Measurements from ENCODE around the gene POLR2C.
"Not testable (repeated sequence)": the region's sequence is repeated elsewhere in the genome, so short reads cannot be mapped to it uniquely, and the experiment has no call there.

POLR2C gene

DNA sequence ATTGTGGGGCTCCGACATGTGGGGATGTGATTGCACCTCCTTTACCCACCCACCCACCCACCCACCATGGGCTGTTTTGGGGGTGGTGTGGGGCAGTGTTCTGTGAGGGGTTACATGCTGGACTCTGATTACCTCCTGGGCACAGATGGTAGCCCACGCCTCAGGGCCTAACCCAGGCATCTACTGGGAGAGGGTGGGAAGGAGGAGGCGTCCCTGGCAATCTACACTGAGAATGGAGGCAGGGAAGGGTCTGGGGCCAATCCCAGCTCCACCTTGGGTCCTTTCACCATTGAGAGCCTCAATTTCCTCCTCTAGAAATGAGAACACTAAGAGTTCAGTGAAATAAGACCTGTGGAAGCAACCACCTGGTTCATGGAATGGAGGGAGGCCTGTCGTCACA is 35.6 kb downstream of the POLR2C start:
- DNase-seq (ENCODE audit: insufficient read length) (no peak), FAIRE-seq (no peak)
- TF ChIP-seq POLR2A (IDR thresholded peaks at IDR 0.05; ENCODE audit: low read depth, low read length) (no peak), TAF1 (IDR thresholded peaks at IDR 0.05; ENCODE audit: borderline replicate concordance, low read depth, low read length) (no peak), POLR2AphosphoS5 (IDR thresholded peaks at IDR 0.05; ENCODE audit: low read depth, low read length) (no peak)

- not testable (repeated sequence) for FAIRE-seq; DNase-seq (ENCODE audit: insufficient read length)
These were observed 37.5 kb downstream of the POLR2C start for GRCh38 chr16:57499941-57500340.

GRCh38 chr16:57500578-57501111 is 38.2 kb downstream of the POLR2C start:
- FAIRE-seq (no peak), DNase-seq (ENCODE audit: insufficient read length) (no peak)
- no peak for TF ChIP-seq POLR2AphosphoS5 (IDR thresholded peaks at IDR 0.05; ENCODE audit: low read depth, low read length)

DNA sequence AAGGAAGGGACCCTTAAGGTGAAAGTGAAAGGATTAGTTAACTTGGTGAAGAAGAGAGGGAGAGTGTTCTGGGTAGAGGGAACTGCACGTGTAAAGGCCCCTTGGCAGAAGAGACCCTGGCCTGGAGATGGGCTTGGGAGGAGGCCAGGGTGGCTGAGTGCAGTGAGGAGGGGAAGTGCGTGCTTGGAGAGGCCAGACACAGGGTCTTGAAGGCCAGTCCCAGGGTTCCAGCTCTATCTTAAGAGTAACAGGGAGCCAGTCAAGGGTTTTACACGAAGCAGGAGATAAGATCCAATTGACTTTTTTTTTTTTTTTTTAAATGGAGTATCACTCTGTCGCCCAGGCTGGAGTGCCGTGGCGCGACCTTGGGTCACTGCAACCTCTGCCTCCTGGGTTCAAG is 39.0 kb downstream of the POLR2C start:
- DNase-seq (ENCODE audit: insufficient read length) (no peak), FAIRE-seq (no peak)
- no peak for TF ChIP-seq POLR2A (IDR thresholded peaks at IDR 0.05; ENCODE audit: low read depth, low read length)
- TF ChIP-seq POLR2AphosphoS5 (IDR thresholded peaks at IDR 0.05; ENCODE audit: low read depth, low read length), result no peak
- no peak for TF ChIP-seq TAF1 (IDR thresholded peaks at IDR 0.05; ENCODE audit: borderline replicate concordance, low read depth, low read length)

DNA sequence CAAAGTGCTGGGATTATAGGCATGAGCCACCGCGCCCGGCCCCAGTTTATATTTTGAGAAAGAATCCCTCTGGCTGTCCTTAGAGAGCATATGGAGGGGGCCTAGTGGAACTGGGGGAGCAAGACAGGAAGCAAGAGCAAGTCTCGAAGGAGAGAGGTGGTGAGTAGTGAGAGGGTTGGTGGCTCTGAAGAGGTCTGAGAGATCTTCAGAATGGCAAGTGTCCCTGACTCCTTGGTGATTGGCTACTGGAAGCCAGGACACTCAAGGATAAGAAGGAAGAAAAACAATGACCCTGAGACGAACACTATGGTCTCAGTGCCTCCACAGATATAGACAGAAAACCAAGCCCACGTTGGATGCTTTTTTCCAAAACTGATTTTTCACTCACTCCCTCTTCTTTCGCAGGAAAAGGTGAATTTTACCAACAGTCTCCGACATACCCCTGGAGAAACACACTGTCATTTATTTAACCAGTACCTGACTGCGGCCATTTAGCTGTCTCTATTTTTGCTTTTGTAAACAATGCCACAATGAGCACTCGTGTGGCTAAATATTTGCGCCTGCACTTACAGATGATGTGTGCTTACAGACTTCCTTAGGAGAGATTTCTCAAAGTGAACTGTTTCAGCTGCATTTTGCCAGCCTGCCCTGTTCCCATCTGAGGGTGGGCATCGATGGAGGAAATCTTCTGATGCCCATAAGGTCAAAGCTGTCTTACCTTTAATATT is 39.7 kb downstream of the POLR2C start:
- FAIRE-seq (no peak), DNase-seq (ENCODE audit: insufficient read length) (no peak)
- no peak for TF ChIP-seq POLR2AphosphoS5 (IDR thresholded peaks at IDR 0.05; ENCODE audit: low read depth, low read length)
- no peak for TF ChIP-seq TAF1 (IDR thresholded peaks at IDR 0.05; ENCODE audit: borderline replicate concordance, low read depth, low read length)
- no peak for TF ChIP-seq POLR2A (IDR thresholded peaks at IDR 0.05; ENCODE audit: low read depth, low read length)

DNA sequence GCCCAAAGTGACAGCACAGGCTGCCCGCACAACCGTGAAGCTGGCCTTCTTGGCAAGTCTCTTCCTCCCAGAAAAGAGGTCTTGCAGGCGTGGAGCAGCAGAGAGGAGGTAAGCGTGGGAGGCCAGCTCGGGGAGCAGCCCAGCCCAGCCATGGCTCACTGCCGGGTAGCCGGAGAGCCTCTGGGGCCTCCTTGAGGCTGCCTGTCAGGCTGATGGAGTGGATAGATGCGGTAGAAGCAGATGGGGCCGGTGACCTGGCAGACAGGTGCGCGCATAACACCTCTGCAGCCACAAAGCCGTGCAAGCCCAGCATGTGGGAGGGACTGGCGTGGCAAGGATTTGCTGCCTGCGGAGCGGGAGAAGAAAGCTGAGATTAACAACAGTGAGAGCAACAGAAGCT is 40.9 kb downstream of the POLR2C start:
- TF ChIP-seq POLR2A (IDR thresholded peaks at IDR 0.05; ENCODE audit: low read depth, low read length) (no peak), TAF1 (IDR thresholded peaks at IDR 0.05; ENCODE audit: borderline replicate concordance, low read depth, low read length) (no peak)
- no peak for DNase-seq (ENCODE audit: insufficient read length)
- no peak for FAIRE-seq

- FAIRE-seq, result no peak
- TF ChIP-seq POLR2A (IDR thresholded peaks at IDR 0.05; ENCODE audit: low read depth, low read length) (no peak), POLR2AphosphoS5 (IDR thresholded peaks at IDR 0.05; ENCODE audit: low read depth, low read length) (no peak), TAF1 (IDR thresholded peaks at IDR 0.05; ENCODE audit: borderline replicate concordance, low read depth, low read length) (no peak)
- no peak for DNase-seq (ENCODE audit: insufficient read length)
These were observed 41.5 kb downstream of the POLR2C start for GRCh38 chr16:57504001-57504400.

DNA sequence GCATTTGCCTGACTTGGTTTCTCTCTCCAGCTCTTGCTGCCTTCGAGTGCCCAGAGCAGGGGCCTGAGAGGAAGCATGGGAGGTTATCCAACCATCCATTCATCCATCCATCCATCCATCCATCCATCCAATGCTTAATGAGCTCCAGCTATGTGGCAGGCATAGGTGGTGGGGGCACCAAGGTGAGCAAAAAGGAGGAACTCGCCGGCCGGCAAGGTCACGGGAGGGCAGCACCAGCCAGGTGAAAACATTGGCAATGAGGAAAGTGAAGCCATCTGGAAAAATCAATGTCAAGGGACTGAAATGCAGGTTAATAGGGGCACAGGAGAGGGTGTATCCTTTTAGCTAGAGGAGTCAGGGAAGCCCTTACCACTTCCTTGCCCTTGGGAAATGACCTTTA is 42.0 kb downstream of the POLR2C start:
- TF ChIP-seq TAF1 (IDR thresholded peaks at IDR 0.05; ENCODE audit: borderline replicate concordance, low read depth, low read length), result no peak
- DNase-seq (ENCODE audit: insufficient read length) (no peak), FAIRE-seq (no peak)

- TF ChIP-seq POLR2A (IDR thresholded peaks at IDR 0.05; ENCODE audit: low read depth, low read length), result no peak
- no peak for TF ChIP-seq POLR2AphosphoS5 (IDR thresholded peaks at IDR 0.05; ENCODE audit: low read depth, low read length)
- no peak for TF ChIP-seq TAF1 (IDR thresholded peaks at IDR 0.05; ENCODE audit: borderline replicate concordance, low read depth, low read length)
- FAIRE-seq, result no peak
- no peak for DNase-seq (ENCODE audit: insufficient read length)
These were observed 42.7 kb downstream of the POLR2C start for GRCh38 chr16:57505169-57505568.

DNA sequence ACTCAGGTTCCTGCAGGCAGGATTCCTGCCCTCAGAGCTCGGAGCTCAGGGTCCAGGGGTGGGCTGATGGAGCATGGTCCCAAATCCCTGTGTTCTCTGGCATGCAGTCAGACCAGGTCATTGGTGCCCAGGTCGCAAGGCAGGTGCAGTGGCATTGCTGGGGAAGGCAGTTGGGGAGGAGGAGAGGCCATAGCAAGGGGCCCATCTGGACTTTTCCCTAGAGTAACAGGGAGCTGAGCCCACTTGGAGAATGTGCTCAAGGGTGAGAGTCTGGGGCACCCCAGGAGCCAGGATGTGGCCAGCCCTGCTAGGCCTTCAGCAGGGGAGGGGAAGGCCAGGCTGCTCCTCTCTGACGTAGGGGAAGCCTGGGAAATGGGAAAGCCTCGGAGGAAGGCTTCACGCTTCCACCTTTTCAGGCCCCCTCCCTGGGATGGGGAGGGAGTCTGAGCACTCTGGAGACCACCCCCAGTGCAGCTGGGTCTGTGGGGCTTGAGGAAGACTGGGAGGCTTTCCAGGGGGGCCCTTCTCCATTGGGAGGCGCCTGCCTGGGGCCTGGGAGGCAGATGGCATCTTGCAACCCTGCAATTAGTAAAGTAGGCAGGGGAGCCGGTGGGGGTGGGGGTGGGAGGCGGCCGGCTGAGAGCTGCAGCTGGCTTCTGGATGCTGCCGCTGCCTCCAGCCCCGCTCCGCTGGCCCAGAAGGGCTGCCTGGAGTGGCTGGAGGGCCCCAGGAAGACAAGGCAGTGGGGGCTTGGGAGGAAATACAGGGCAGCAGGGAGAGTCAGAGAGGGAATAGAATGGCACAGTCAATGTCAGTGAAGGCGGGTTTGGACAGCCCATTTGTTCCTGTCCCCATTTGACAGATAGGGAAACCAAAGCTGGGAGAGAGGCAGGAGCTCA is 44.9 kb downstream of the POLR2C start:
- FAIRE-seq, result no peak
- DNase-seq (ENCODE audit: insufficient read length), result no peak
- TF ChIP-seq POLR2AphosphoS5 (IDR thresholded peaks at IDR 0.05; ENCODE audit: low read depth, low read length) (no peak), POLR2A (IDR thresholded peaks at IDR 0.05; ENCODE audit: low read depth, low read length) (no peak), TAF1 (IDR thresholded peaks at IDR 0.05; ENCODE audit: borderline replicate concordance, low read depth, low read length) (no peak)

- FAIRE-seq, result no peak
These were observed 45.6 kb downstream of the POLR2C start for GRCh38 chr16:57508035-57508425.

DNA sequence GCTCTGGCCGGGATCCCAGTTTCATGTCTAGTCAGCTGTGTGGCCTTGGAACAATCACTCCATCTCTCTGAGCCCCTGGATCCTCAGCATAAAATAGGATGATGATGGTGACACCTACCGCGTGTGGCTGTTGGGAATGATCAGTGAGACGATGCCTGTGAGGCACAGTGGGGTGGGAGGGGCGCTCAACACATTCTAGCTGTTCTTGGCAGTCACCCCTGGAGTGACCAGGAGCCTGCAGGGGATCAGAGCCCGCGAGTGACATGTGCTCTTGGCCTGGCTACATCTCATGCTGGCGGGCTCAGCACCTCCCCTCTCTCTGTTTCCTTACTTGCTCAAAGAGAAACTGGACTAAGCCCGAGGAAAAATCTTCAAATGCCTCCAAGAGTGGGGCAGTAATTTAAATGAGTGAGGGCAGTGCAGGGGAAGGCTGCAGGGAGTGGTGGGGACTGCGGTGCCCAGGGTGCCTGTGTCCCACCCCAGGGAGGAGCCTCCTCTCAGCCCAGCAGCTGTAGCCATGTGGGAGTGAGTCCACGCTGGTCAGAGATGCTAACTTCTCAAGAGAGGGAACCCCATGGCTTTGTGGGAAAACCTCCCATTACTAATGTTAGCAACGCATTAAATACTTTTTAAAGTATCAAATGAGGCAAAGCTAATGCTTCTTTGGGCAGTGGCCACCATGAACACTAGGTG is 46.9 kb downstream of the POLR2C start:
- TF ChIP-seq POLR2A (IDR thresholded peaks at IDR 0.05; ENCODE audit: low read depth, low read length) (no peak), POLR2AphosphoS5 (IDR thresholded peaks at IDR 0.05; ENCODE audit: low read depth, low read length) (no peak), TAF1 (IDR thresholded peaks at IDR 0.05; ENCODE audit: borderline replicate concordance, low read depth, low read length) (no peak)
- FAIRE-seq (no peak), DNase-seq (ENCODE audit: insufficient read length) (no peak)

More at GRCh38 chr16:57508035-57508425, 45.6 kb downstream of the POLR2C start:
- DNase-seq (ENCODE audit: insufficient read length), result no peak
- TF ChIP-seq POLR2AphosphoS5 (IDR thresholded peaks at IDR 0.05; ENCODE audit: low read depth, low read length), result no peak
- no peak for TF ChIP-seq TAF1 (IDR thresholded peaks at IDR 0.05; ENCODE audit: borderline replicate concordance, low read depth, low read length)
- no peak for TF ChIP-seq POLR2A (IDR thresholded peaks at IDR 0.05; ENCODE audit: low read depth, low read length)

Measured in GM12892 (cell line).